ENCODE results near the gene ZNF776. TPM values are rescaled to one million over a fixed set of nuclear protein-coding genes. Genes with fewer than 3 reads are reported as not detected.

The ZNF776 gene
- total RNA-seq, 2 experiments from 2014 or later, result 7.8 to 8.3 TPM

DNA sequence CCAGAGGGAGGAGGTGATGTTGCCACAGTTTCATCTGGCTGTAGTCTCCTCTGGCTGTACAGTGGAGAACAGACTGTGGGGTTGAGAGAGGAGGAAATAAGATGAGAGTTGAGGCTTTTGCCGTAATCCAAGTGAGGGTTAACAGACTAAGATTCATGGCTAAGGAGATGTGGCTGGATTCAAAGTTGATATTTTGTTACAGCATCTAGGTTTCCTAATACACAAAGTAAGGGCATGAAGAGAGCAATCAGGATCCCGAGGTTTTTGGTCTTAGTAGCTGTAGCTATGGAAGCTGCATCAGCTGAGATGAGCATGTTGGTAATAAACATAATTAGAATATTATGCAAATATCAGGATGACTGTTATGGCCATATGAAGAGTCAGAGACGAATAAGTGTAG is 1.4 kb downstream of the ZNF776 start:
- Mint-ChIP-seq H3K27me3 (no peaks in the 10 kb centered on the region), H3K4me3 (peak overlapping the region; percentile 94), H3K4me1 (ENCODE audit: low read depth) (peaks cover 13% of the 10 kb centered on the region), H3K36me3 (peaks cover 61% of the 10 kb centered on the region), H3K27ac (no peak overlapping the region), H3K9me3 (peaks cover 50% of the 10 kb centered on the region)
- intact Hi-C loops (cut with micrococcal nuclease), result no loop called here
- DNase-seq, result no peak
- POLR2A ChIA-PET, result no interaction called here
- CTCF ChIA-PET, result no interaction called here

DNA sequence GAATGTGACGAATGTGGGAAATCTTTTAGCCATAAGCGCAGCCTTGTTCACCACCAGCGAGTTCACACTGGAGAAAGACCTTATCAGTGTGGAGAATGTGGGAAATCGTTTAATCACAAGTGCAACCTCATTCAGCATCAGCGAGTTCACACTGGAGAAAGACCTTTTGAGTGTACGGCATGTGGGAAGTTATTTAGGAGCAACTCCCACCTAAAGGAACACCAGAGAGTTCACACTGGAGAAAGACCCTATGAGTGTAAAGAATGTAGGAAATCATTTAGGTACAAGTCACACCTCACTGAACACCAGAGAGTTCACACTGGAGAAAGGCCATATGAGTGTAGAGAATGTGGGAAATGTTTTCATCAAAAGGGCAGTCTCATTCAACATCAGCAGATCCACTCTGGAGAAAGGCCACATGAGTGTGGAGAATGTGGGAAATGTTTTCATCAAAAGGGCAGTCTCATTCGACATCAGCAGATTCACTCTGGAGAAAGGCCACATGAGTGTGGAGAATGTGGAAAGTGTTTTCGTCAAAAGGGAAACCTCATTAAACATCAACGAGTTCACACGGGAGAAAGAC is 7.6 kb downstream of the ZNF776 start:
- Mint-ChIP-seq H3K4me3 (no peak overlapping the region), H3K36me3 (peaks cover 97% of the 10 kb centered on the region), H3K4me1 (ENCODE audit: low read depth) (no peaks in the 10 kb centered on the region), H3K27me3 (no peaks in the 10 kb centered on the region), H3K9me3 (peaks cover 92% of the 10 kb centered on the region), H3K27ac (no peak overlapping the region)
- DNase-seq, result no peak
- CTCF ChIA-PET, result no interaction called here
- intact Hi-C loops (cut with micrococcal nuclease), result no loop called here
- POLR2A ChIA-PET, result no interaction called here

DNA sequence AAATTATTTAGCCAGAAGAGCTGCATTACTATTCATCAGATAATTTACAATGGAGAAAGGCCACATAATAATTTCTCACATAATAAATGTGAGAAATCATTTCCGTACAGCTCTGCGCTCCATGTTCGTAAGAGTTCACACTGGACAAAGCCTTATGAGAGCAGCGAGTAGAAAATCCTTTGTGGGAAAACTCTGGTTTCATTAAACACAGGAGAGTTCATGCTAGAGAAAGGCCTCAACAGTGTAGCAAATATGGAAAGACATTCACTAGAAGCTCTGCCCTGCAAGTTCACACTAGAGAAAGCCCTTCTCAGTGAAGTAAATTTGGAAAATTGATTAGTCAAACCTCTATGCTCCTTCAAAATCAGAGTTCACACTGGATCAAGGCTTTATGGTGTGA is 8.4 kb downstream of the ZNF776 start:
- no peak overlapping the region for H3K4me3 Mint-ChIP-seq
- ChIA-PET POLR2A (no interaction called here), CTCF (no interaction called here)
- H3K27ac Mint-ChIP-seq, result no peak overlapping the region
- DNase-seq, result no peak
- no peaks in the 10 kb centered on the region for H3K4me1 Mint-ChIP-seq (ENCODE audit: low read depth)
- intact Hi-C loops (cut with micrococcal nuclease), result no loop called here
- no peaks in the 10 kb centered on the region for H3K27me3 Mint-ChIP-seq
- peaks cover 97% of the 10 kb centered on the region for H3K36me3 Mint-ChIP-seq
- peaks cover 88% of the 10 kb centered on the region for H3K9me3 Mint-ChIP-seq

DNA sequence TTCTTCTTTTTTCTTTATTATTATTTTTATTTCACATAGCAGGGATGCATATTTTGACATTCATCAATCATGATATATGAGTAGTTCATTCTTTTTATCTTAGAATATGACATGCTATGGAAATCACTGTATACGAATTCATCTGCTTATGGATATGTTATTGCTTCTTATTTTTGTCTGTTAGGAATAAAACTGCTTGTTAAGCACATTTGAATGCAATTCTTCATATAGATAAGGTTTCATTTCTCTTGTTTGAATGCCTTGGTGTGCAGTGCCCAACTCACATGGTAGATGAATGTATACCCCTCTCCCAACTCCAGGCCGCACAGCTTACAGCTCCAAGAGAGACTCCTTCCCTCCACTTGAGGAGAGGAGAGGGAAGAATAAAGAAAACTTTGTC is 11.3 kb downstream of the ZNF776 start:
- intact Hi-C loops (cut with micrococcal nuclease), result no loop called here
- Mint-ChIP-seq H3K4me1 (ENCODE audit: low read depth) (no peaks in the 10 kb centered on the region), H3K27me3 (no peaks in the 10 kb centered on the region), H3K4me3 (no peak overlapping the region), H3K9me3 (peaks cover 71% of the 10 kb centered on the region), H3K36me3 (peaks cover 90% of the 10 kb centered on the region), H3K27ac (no peak overlapping the region)
- no peak for DNase-seq
- ChIA-PET POLR2A (no interaction called here), CTCF (interaction anchor here (0.9 kb wide), 1 partner anchor 20 kb away, joined by 3 read pairs; no protein-coding TSS in a partner anchor)

DNA sequence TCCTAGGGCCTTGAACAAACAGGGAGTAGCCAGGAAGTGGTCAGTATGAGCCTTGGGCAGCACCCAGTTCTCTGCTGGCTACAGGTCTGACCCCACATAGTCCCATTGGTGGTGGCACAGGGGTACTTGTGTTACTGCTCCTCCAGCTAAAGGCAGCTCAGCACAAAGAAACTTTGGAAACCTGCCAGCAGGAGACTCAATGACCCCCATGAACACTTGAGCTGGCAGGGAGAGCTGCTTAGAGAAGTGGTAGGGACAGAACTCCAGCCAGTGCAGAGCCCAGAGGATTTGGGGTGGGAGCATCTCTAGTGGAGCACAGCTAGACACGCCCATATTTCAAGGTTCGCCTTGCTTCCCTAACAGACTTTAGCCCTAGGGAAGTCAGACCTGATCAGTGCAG is 12.5 kb downstream of the ZNF776 start:
- no peak for DNase-seq
- POLR2A ChIA-PET, result interaction anchor here (1.6 kb wide), 1 partner anchor 10 kb away, joined by 4 read pairs; the partner anchor contains the start of gene ZNF586
- H3K4me1 Mint-ChIP-seq (ENCODE audit: low read depth), result no peaks in the 10 kb centered on the region
- intact Hi-C loops (cut with micrococcal nuclease), result no loop called here
- H3K27ac Mint-ChIP-seq, result no peak overlapping the region
- H3K36me3 Mint-ChIP-seq, result peaks cover 87% of the 10 kb centered on the region
- H3K27me3 Mint-ChIP-seq, result no peaks in the 10 kb centered on the region
- CTCF ChIA-PET, result no interaction called here
- no peak overlapping the region for H3K4me3 Mint-ChIP-seq
- peaks cover 63% of the 10 kb centered on the region for H3K9me3 Mint-ChIP-seq

DNA sequence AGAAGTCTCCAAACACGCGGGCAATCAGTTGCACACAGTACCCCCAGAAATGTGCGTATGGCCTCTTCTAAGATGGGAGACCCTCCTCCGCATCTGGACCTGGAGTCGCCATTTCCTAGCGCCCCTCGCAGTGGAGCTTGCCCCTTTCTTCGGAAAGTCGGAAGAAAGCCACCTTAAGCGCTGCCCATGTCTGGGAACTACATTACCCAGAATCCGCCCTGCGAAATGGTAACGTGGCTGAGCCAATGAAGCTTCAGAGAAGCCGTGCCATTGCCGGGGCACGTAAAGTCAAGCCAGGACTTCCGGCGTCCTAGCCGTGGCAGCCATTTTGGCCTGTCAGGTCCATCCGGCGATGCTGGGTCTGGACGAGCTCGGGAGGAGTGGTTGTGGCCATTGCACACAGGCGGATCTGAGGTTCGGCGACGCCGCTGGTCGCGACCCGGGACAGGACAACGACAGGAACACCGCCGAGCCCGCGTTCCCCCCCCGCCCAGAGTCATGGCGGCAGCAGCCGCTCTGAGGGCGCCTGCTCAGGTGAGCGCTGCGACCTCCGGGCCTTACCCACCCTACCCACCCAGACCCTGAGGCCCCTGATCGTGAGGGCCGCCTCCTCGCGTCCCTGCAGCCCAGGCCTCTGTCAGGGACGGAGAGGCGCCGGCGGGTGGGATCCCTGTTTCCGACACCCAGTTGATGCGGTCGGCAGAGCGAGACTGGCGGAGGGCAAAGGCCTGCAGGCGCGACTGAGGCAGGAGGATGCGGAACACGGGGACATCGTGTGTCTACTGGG is 22.9 kb downstream of the ZNF776 start, which contains the start of gene ZNF586:
TSS of gene ZNF586 (plus strand) at position 332 of the 787 bp plus-strand sequence. CDS start at position 499, 167 bp downstream.
- Mint-ChIP-seq H3K4me3 (peak within 1 kb of the TSS; percentile 93), H3K4me1 (ENCODE audit: low read depth) (peaks cover 26% of the 10 kb centered on the region), H3K27me3 (no peaks in the 10 kb centered on the region), H3K36me3 (peaks cover 55% of the 10 kb centered on the region), H3K9me3 (peaks cover 49% of the 10 kb centered on the region), H3K27ac (peak within 1 kb of the TSS; percentile 87)
- POLR2A ChIA-PET, result interaction anchor here (1.0 to 1.8 kb wide), 3 partner anchors 10 to 233 kb away, joined by 3 to 7 read pairs (median 4); partner anchors contain the start of genes ZNF552 and ZNF606
- intact Hi-C loops (cut with micrococcal nuclease), result loop anchor here (1.0 to 2.0 kb wide), 3 partner anchors 23 to 50 kb away; partner anchors contain the start of genes ZNF552 and ZNF776
- peak; percentile 92 for DNase-seq
- CTCF ChIA-PET, result no interaction called here

DNA sequence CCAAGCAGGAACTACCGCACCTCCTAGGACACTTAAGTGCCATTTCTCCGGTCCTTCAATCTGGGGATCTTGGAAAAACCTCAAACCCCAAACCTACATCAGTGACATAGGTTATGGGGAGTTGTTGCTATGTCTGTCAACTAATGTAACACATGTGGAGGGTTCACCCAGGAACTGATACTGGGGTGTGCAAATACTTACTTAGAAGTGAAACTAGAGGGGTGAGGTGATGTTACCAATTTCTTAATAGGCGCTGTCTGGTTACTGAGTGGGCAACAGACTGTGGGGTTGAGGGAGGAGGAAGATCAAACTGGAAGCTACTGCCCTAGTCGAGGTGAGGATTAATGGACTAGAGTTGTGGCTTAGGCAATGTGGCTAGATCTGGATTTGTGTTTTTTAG is 24.8 kb downstream of the ZNF776 start:
- H3K4me1 Mint-ChIP-seq (ENCODE audit: low read depth), result peaks cover 30% of the 10 kb centered on the region
- ChIA-PET POLR2A (interaction anchor here (0.6 kb wide), 1 partner anchor 16 kb away, joined by 4 read pairs; no protein-coding TSS in a partner anchor), CTCF (no interaction called here)
- intact Hi-C loops (cut with micrococcal nuclease), result no loop called here
- no peak overlapping the region for H3K27ac Mint-ChIP-seq
- no peak for DNase-seq
- no peak overlapping the region for H3K4me3 Mint-ChIP-seq
- H3K36me3 Mint-ChIP-seq, result peaks cover 68% of the 10 kb centered on the region
- H3K9me3 Mint-ChIP-seq, result peaks cover 50% of the 10 kb centered on the region
- H3K27me3 Mint-ChIP-seq, result no peaks in the 10 kb centered on the region

DNA sequence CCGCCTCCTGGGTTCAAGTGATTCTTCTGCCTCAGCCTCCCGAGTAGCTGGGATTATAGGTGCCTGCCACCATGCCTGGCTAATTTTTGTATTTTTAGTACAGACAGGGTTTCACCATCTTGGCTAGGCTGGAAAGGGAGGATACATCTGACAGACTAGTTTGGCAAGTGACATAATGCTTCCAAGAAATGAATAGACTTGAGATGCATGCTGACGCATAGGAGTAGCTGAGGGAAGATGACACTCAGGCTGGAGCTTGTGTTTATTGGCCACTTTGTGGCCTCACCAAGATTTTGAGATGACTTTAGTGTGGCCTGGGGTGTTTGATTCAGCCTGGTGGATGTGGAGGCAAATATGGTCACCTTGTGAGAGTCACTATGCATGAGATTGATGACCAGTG is 26.9 kb downstream of the ZNF776 start:
- ChIA-PET CTCF (no interaction called here), POLR2A (no interaction called here)
- Mint-ChIP-seq H3K27me3 (no peaks in the 10 kb centered on the region), H3K36me3 (peaks cover 79% of the 10 kb centered on the region), H3K9me3 (peaks cover 58% of the 10 kb centered on the region), H3K4me3 (no peak overlapping the region), H3K4me1 (ENCODE audit: low read depth) (peaks cover 30% of the 10 kb centered on the region), H3K27ac (peak overlapping the region; percentile 42)
- peak; percentile 16 for DNase-seq
- intact Hi-C loops (cut with micrococcal nuclease), result no loop called here

DNA sequence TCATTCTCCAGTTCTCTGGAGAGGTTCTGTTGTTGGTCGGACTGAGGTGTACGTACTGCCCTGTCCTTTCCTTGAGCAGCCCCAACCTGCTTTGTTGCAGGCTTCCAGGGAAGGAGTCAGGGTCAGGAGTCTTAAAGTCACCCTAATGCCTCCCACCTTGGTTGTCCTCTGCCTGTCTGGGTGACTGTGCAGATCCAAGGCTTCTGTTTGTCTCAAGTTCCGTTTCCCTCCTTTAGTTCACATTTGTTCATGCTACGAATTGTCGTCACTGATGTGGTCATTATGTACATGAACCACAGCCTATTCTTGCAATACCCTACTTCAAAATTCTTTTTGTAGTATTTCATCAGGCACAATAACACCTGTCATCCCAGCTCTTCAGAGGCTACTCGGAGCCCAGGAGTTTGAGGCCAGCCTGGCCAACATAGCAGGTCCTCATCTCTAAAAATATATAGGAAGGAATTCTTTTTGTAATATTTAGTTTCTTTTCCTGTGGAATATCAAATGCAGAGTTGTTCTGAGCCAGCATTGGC is 30.2 kb downstream of the ZNF776 start:
- ChIA-PET POLR2A (no interaction called here), CTCF (no interaction called here)
- H3K4me1 Mint-ChIP-seq (ENCODE audit: low read depth), result peaks cover 15% of the 10 kb centered on the region
- H3K27me3 Mint-ChIP-seq, result no peaks in the 10 kb centered on the region
- peaks cover 93% of the 10 kb centered on the region for H3K36me3 Mint-ChIP-seq
- H3K9me3 Mint-ChIP-seq, result peaks cover 75% of the 10 kb centered on the region
- no peak for DNase-seq
- H3K4me3 Mint-ChIP-seq, result no peak overlapping the region
- no peak overlapping the region for H3K27ac Mint-ChIP-seq
- intact Hi-C loops (cut with micrococcal nuclease), result no loop called here

DNA sequence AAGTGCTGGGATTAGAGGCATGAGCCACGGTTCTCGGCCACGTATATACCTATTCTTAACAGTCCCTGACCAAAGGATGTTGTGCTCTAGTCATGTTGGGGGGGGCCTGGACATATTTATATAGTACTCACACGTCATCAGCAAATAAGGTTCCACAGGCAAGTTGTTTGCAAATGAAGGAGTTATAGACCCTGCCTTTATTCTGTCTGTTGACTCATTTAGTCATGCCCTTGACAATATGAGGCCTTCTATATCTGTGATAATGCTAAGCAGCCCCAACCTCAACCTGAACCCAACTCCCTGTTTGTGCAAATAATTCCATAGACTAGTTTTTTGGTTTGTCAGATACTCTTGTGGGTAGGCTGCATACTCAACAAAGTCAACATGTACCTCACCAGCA is 31.7 kb downstream of the ZNF776 start:
- POLR2A ChIA-PET, result no interaction called here
- intact Hi-C loops (cut with micrococcal nuclease), result no loop called here
- Mint-ChIP-seq H3K4me1 (ENCODE audit: low read depth) (peaks cover 9% of the 10 kb centered on the region), H3K9me3 (peaks cover 67% of the 10 kb centered on the region), H3K27me3 (no peaks in the 10 kb centered on the region), H3K27ac (no peak overlapping the region), H3K4me3 (no peak overlapping the region), H3K36me3 (peaks cover 85% of the 10 kb centered on the region)
- CTCF ChIA-PET, result no interaction called here
- DNase-seq, result no peak

DNA sequence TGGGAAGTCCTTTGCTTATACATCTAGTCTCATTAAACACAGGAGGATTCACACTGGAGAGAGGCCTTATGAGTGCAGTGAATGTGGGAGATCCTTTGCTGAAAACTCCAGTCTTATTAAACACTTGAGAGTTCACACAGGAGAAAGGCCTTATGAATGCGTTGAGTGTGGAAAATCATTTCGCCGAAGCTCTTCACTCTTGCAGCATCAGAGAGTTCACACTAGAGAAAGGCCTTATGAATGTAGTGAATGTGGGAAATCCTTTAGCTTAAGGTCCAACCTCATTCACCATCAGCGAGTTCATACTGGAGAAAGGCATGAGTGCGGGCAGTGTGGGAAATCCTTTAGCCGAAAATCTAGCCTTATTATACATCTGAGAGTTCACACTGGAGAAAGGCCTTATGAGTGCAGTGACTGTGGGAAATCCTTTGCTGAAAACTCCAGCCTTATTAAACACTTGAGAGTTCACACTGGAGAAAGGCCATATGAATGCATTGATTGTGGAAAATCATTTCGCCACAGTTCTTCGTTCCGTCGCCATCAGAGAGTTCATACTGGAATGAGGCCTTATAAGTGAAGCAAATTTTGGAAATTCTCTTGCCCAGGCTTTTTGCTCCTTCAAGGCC is 32.7 kb downstream of the ZNF776 start:
- Mint-ChIP-seq H3K4me1 (ENCODE audit: low read depth) (peaks cover 4% of the 10 kb centered on the region), H3K36me3 (peaks cover 82% of the 10 kb centered on the region), H3K9me3 (peaks cover 62% of the 10 kb centered on the region), H3K27me3 (no peaks in the 10 kb centered on the region), H3K27ac (no peak overlapping the region), H3K4me3 (no peak overlapping the region)
- DNase-seq, result no peak
- CTCF ChIA-PET, result no interaction called here
- intact Hi-C loops (cut with micrococcal nuclease), result no loop called here
- POLR2A ChIA-PET, result no interaction called here

DNA sequence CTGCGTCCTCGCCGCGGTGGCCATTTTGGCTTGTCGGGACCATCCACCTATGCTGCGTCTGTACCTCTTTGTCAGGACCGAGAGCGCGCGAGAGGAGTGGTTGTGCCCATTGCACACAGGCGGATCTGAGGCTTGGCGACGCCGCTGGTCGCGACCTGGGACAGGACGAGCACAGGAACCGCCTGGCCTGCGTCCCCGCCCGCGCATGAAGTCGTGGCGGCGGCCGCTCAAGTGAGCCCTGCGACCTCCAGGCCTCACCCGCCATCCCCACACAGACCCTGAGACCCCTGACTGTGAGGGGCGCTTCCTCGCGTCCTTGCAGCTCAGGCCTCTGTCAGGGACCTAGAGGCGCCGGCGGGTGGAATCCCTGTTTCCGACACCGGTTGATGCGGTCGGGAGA is 39.7 kb downstream of the ZNF776 start:
- H3K4me1 Mint-ChIP-seq (ENCODE audit: low read depth), result no peaks in the 10 kb centered on the region
- intact Hi-C loops (cut with micrococcal nuclease), result no loop called here
- H3K4me3 Mint-ChIP-seq, result no peak overlapping the region

More for the DNA sequence above, 39.7 kb downstream of the ZNF776 start:
- Mint-ChIP-seq H3K27ac (no peak overlapping the region), H3K27me3 (no peaks in the 10 kb centered on the region), H3K9me3 (peaks cover 60% of the 10 kb centered on the region), H3K36me3 (peaks cover 71% of the 10 kb centered on the region)
- POLR2A ChIA-PET, result no interaction called here
- CTCF ChIA-PET, result no interaction called here
- DNase-seq, result no peak
